Astrocyte of the spinal cord (primary cell): ENCODE measurements around the gene ROR1.
A peak's percentile ranks its signal among the peaks of the same experiment; 100 is the strongest.

Experiments
- DNase-seq: peaks from one replicate; pipeline ENCODE4 v3.0.0; 2011; ENCODE audit warnings: low read depth, low spot score
- H3K4me3 ChIP-seq: 2 replicates; pipeline ENCODE4 v1.5.1; 2011; ENCODE audit warnings: low read depth, mild to moderate bottlenecking, low read length, moderate library complexity
- in situ Hi-C: cut with HindIII; loops from 2 replicates; pipeline ENCODE4 v1.10.0; 2017; ENCODE audit warnings: low sequenced_read_pairs
- TF ChIP-seq, protein P1 (sequence below): IDR thresholded peaks from 2 replicates; pipeline ENCODE4 v1.5.1; 2012; ENCODE audit warnings: low read depth, mild to moderate bottlenecking, low read length, inconsistent platforms

The ROR1 gene

DNA sequence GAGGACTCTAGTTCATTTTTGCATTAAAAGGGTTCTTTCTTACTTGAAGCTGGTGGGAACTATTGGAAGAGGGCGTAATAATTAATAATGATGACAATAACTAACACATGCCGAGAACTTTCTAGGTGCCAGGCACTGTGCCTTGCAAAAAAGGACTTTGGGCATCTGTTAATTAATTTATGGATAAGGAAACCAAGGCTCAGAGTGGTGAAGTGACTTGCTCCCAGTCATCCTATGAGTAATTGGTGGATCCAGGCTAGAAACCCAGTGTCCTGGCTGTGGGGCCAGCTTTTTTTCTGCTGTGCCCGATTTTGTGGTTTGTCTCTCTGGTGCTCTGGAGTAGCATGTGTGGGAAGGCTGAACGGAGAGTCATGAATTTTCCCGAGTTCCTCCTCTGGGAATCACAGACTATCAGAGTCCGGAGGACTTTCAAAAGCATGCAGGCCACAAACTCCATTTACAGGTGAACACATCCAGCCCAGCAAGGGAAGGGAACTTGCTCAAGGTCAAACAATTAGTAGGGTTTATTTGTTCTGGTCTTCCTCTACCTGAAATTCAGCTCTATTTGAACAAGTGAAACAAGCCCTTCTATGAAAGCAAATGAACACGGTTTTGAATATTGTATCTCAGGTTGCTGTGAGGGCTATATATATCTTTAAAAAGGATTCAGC lies 23.4 kb downstream of the ROR1 start:
- in situ Hi-C loops: no loop called here
- DNase-seq: no peak
- H3K4me3 ChIP-seq: no peak overlapping the region
- TF ChIP-seq, protein P1, sequence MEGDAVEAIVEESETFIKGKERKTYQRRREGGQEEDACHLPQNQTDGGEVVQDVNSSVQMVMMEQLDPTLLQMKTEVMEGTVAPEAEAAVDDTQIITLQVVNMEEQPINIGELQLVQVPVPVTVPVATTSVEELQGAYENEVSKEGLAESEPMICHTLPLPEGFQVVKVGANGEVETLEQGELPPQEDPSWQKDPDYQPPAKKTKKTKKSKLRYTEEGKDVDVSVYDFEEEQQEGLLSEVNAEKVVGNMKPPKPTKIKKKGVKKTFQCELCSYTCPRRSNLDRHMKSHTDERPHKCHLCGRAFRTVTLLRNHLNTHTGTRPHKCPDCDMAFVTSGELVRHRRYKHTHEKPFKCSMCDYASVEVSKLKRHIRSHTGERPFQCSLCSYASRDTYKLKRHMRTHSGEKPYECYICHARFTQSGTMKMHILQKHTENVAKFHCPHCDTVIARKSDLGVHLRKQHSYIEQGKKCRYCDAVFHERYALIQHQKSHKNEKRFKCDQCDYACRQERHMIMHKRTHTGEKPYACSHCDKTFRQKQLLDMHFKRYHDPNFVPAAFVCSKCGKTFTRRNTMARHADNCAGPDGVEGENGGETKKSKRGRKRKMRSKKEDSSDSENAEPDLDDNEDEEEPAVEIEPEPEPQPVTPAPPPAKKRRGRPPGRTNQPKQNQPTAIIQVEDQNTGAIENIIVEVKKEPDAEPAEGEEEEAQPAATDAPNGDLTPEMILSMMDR: no peak

DNA sequence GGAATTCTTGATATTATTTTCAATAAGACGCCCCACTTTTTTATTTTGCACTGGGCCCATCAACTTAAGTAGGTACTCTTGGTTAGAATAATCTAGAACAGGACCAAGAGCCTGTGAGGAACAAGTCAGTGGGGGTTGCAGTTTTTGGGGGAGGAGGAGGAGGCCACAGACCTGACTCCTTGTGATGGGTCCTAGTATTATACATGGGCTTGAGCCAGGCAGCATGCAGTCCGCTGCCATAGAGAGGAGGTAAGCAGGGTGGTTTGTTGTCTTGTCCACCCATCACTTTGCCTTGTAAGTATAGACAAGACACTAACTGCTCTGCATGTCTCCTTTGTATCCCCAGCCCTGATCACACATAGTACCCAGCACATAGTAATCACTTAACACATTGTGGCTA lies 24.5 kb downstream of the ROR1 start:
- in situ Hi-C loops: no loop called here
- H3K4me3 ChIP-seq: no peak overlapping the region
- TF ChIP-seq, protein P1: no peak
- no peak for DNase-seq

DNA sequence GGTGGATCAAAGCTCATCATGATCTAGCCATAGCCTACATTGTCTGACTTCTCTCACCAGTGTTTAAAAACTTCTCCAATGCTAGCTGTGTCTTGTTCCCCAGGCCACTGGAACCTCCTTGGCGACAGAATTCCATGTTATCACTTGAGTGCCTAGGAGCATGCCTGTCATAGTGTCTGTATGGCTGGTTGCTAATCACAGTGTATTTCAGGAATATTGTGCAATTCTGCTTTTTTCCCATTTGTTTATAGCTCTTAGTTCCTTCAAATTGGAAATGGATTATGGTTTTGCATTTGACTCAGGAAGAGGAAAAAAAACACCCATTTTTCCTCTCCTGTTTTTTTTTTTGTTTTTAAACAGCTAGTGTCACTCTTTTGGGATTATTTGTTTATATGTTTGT lies 25.5 kb downstream of the ROR1 start:
- DNase-seq: no peak
- H3K4me3 ChIP-seq: no peak overlapping the region
- TF ChIP-seq, protein P1: no peak
- in situ Hi-C loops: no loop called here

DNA sequence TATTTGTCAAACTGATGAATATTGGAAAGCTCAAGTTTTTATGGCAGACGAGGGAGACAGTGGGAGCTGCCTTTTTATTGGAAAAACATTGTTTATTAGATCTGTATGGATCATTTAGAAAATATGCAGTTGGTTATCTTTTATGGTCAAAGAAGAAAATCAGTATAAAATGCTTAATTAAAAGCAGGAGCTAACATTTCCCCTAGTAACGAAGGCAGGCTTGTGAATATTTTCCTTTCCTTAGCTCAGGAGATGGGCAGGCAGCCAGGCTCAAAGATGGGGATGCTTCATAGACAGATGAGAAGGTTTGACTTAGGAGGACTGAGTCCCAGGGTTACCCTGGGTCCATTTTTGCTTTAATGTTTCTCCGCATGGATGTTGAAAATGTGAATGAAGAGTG lies 26.0 kb downstream of the ROR1 start:
- H3K4me3 ChIP-seq: no peak overlapping the region
- DNase-seq: no peak
- in situ Hi-C loops: no loop called here
- TF ChIP-seq, protein P1: no peak

DNA sequence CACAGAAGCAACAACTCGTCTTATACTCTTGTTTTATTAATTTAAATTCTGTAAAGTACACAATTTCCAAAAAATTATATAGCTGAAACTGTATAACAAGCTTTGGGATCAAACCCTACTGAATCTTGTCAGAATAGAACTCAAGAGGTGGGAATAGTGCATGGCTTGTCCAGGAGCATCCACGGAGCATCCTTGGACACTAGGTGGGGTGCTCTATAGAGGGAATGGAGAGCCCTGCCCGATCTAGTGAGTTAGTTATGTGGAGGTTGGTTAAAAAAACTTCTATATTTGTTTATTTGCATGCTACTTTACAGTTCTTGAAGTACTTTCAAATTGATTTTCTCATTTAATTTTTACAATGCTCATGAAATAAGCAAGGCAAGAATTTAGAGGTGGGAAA lies 28.3 kb downstream of the ROR1 start:
- no peak for DNase-seq
- in situ Hi-C loops: no loop called here
- H3K4me3 ChIP-seq: no peak overlapping the region
- TF ChIP-seq, protein P1: peak; percentile 8

DNA sequence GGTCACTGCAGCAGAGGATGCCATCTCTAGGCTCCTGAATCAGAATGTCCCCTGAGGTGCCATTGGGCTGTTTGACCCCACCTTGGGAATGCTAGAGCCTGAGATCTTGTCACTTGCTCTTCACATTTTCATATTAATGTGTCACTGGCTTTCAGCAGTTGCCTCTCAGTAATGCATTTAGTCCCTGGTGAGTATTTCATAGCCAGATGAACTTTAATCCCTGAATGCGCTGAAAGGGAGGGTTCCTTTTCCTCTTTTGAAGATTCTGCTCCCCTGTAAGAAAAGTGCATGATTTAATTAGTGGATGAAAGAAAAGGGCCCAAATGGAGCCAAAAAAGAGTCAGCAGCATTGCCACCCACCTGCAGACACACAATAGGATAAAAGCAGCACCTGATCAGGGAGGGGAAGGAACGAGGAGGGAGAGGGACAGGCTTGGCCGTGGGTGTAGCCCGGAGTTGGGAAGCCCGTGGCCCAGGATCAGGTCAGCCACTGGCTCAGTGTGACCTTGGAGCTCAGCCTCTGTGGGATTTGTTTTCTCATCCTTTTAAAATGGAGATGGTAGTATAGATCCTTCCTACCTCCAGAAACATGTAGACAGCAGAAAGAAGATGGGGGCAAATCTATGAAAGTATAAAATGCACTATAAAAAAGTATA lies 31.1 kb downstream of the ROR1 start:
- DNase-seq: no peak
- TF ChIP-seq, protein P1: no peak
- in situ Hi-C loops: no loop called here
- H3K4me3 ChIP-seq: no peak overlapping the region
